ENCODE measurements around the gene C3orf62.

C3orf62 gene

GRCh38 chr3:49295489-49296058 is 18.5 kb upstream of the C3orf62 start:
- Histone ChIP-seq H2BK12ac (ENCODE audit: low read length in 2 of 2) (no peak overlapping the region), H2AK5ac (ENCODE audit: low read length, severe bottlenecking) (no peak overlapping the region), H3K27me3 (ENCODE audit: control insufficient read depth in 1 of 2, insufficient read depth in 1 of 2, low read length in 2 of 2) (no peaks in the 10 kb centered on the region), H2BK5ac (ENCODE audit: low read depth, low read length, poor library complexity, severe bottlenecking) (no peak overlapping the region), H3K36me3 (ENCODE audit: control insufficient read depth in 1 of 2, insufficient read depth in 2 of 2, low read depth in 1 of 2, low read length in 2 of 2) (peaks cover 85 to 87% of the 10 kb centered on the region in 2 experiments), H3K9me3 (ENCODE audit: control insufficient read depth, low read length) (no peaks in the 10 kb centered on the region), H3K14ac (ENCODE audit: low read length in 2 of 2) (no peak overlapping the region), H3K4me2 (ENCODE audit: low read length, poor library complexity, severe bottlenecking) (no peak overlapping the region), H3K4me3 (ENCODE audit: insufficient read depth in 1 of 2, low read depth in 1 of 2, low read length in 2 of 2) (no peak overlapping the region), H3K4ac (ENCODE audit: low read depth in 1 of 2, low read length in 2 of 2) (no peak overlapping the region), H2BK120ac (ENCODE audit: low read depth, low read length) (no peak overlapping the region), H2AFZ (ENCODE audit: low read depth, low read length) (no peak overlapping the region), H4K91ac (ENCODE audit: low read length) (no peak overlapping the region), H3K18ac (ENCODE audit: low read depth in 1 of 2, low read length in 2 of 2) (no peak overlapping the region), H4K8ac (ENCODE audit: low read length) (no peak overlapping the region), H3K9ac (ENCODE audit: low read length) (no peak overlapping the region), H3K27ac (ENCODE audit: low read length, poor library complexity, severe bottlenecking) (no peak overlapping the region), H2BK15ac (ENCODE audit: low read depth, poor library complexity, severe bottlenecking) (no peak overlapping the region), H3K79me1 (replicated peaks; ENCODE audit: low read length, poor library complexity, severe bottlenecking) (peaks cover 24% of the 10 kb centered on the region), H3K23ac (ENCODE audit: low read length in 2 of 2) (no peak overlapping the region), H3K4me1 (ENCODE audit: control insufficient read depth, insufficient read depth, low read depth, low read length) (peaks cover 8% of the 10 kb centered on the region)
- WGBS: 98% methylated on average over 2 of the region's 11 CpGs
- DNase-seq: peak; percentile 51

DNA sequence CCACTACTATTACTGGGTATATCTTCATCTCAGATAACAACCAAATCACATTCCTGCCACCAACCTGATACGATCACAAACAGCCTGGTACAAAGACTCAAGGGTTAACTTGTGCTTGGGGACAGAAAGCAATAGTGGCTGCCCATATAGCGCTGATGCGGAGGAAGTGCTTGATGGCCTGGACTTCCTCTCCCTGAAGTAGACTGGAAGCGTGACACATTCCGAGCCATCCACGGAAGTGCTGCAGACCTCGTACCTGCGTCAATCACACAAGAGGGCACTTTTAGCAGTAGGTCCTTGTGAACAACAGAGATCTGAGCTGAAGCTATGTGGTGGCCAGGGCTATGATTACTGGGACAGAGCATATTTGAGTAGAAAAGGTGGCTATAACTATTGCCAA is 17.3 kb upstream of the C3orf62 start:
- Histone ChIP-seq H4K8ac (ENCODE audit: low read length) (no peak overlapping the region), H3K9me3 (ENCODE audit: control insufficient read depth, low read length) (no peaks in the 10 kb centered on the region), H3K4me1 (ENCODE audit: control insufficient read depth, insufficient read depth, low read depth, low read length) (peaks cover 8% of the 10 kb centered on the region), H3K4me2 (ENCODE audit: low read length, poor library complexity, severe bottlenecking) (no peak overlapping the region), H2BK15ac (ENCODE audit: low read depth, poor library complexity, severe bottlenecking) (no peak overlapping the region), H3K4ac (ENCODE audit: low read depth in 1 of 2, low read length in 2 of 2) (no peak overlapping the region), H2AK5ac (ENCODE audit: low read length, severe bottlenecking) (no peak overlapping the region), H2AFZ (ENCODE audit: low read depth, low read length) (no peak overlapping the region), H3K4me3 (ENCODE audit: insufficient read depth in 1 of 2, low read depth in 1 of 2, low read length in 2 of 2) (no peak overlapping the region), H3K9ac (ENCODE audit: low read length) (no peak overlapping the region), H2BK12ac (ENCODE audit: low read length in 2 of 2) (no peak overlapping the region), H3K79me1 (replicated peaks; ENCODE audit: low read length, poor library complexity, severe bottlenecking) (peaks cover 22% of the 10 kb centered on the region), H2BK5ac (ENCODE audit: low read depth, low read length, poor library complexity, severe bottlenecking) (no peak overlapping the region), H3K36me3 (ENCODE audit: control insufficient read depth in 1 of 2, insufficient read depth in 2 of 2, low read depth in 1 of 2, low read length in 2 of 2) (peaks cover 86 to 88% of the 10 kb centered on the region in 2 experiments), H3K27me3 (ENCODE audit: control insufficient read depth in 1 of 2, insufficient read depth in 1 of 2, low read length in 2 of 2) (no peaks in the 10 kb centered on the region), H3K27ac (ENCODE audit: low read length, poor library complexity, severe bottlenecking) (no peak overlapping the region), H3K14ac (ENCODE audit: low read length in 2 of 2) (no peak overlapping the region), H3K23ac (ENCODE audit: low read length in 2 of 2) (no peak overlapping the region), H4K91ac (ENCODE audit: low read length) (no peak overlapping the region), H3K18ac (ENCODE audit: low read depth in 1 of 2, low read length in 2 of 2) (no peak overlapping the region), H2BK120ac (ENCODE audit: low read depth, low read length) (no peak overlapping the region)
- WGBS: 93% methylated on average over 8 of the region's 8 CpGs
- DNase-seq: no peak

DNA sequence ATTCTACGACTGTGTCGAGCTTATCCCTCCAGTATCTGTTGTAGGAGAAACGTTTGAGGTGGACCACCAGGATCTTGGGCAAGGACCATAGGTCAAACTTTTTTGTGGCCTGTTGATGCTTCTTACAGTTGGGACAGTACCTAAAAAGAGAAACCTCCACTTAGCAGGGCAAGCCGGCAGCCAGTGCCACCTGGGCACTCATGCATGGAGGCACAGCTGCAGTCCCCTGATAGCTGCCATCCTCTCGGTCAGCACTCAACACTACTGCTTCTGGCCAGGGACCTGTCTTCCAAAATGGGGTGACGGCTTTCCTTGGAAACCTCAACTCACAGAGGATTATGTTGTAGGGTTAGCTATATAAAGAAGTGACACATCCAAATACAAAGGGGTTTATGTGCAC is 7.0 kb upstream of the C3orf62 start:
- H3K9me3 ChIP-seq (ENCODE audit: control insufficient read depth, low read length): no peaks in the 10 kb centered on the region
- H3K18ac ChIP-seq (ENCODE audit: low read depth in 1 of 2, low read length in 2 of 2): no peak overlapping the region
- no peaks in the 10 kb centered on the region for H3K4me1 ChIP-seq (ENCODE audit: control insufficient read depth, insufficient read depth, low read depth, low read length)
- no peak overlapping the region for H2BK15ac ChIP-seq (ENCODE audit: low read depth, poor library complexity, severe bottlenecking)
- no peak overlapping the region for H3K9ac ChIP-seq (ENCODE audit: low read length)
- no peak overlapping the region for H3K4ac ChIP-seq (ENCODE audit: low read depth in 1 of 2, low read length in 2 of 2)
- no peak overlapping the region for H3K4me2 ChIP-seq (ENCODE audit: low read length, poor library complexity, severe bottlenecking)
- no peak overlapping the region for H3K4me3 ChIP-seq (ENCODE audit: insufficient read depth in 1 of 2, low read depth in 1 of 2, low read length in 2 of 2)
- H2BK12ac ChIP-seq (ENCODE audit: low read length in 2 of 2): no peak overlapping the region
- no peak overlapping the region for H4K8ac ChIP-seq (ENCODE audit: low read length)
- peaks cover 10% of the 10 kb centered on the region for H3K79me1 ChIP-seq (replicated peaks; ENCODE audit: low read length, poor library complexity, severe bottlenecking)
- H2BK120ac ChIP-seq (ENCODE audit: low read depth, low read length): no peak overlapping the region
- peaks cover 61 to 75% of the 10 kb centered on the region in 2 experiments for H3K36me3 ChIP-seq (ENCODE audit: control insufficient read depth in 1 of 2, insufficient read depth in 2 of 2, low read depth in 1 of 2, low read length in 2 of 2)
- no peak overlapping the region for H2AK5ac ChIP-seq (ENCODE audit: low read length, severe bottlenecking)
- H3K23ac ChIP-seq (ENCODE audit: low read length in 2 of 2): no peak overlapping the region
- H4K91ac ChIP-seq (ENCODE audit: low read length): no peak overlapping the region
- H3K14ac ChIP-seq (ENCODE audit: low read length in 2 of 2): no peak overlapping the region
- 96% methylated on average over 6 of the region's 6 CpGs for WGBS
- DNase-seq: no peak
- no peak overlapping the region for H2BK5ac ChIP-seq (ENCODE audit: low read depth, low read length, poor library complexity, severe bottlenecking)
- no peak overlapping the region for H3K27ac ChIP-seq (ENCODE audit: low read length, poor library complexity, severe bottlenecking)
- H3K27me3 ChIP-seq (ENCODE audit: control insufficient read depth in 1 of 2, insufficient read depth in 1 of 2, low read length in 2 of 2): no peaks in the 10 kb centered on the region
- H2AFZ ChIP-seq (ENCODE audit: low read depth, low read length): no peak overlapping the region

GRCh38 chr3:49279376-49279775 is 2.3 kb upstream of the C3orf62 start:
- Histone ChIP-seq H2BK12ac (ENCODE audit: low read length in 2 of 2) (no peak overlapping the region), H3K9me3 (ENCODE audit: control insufficient read depth, low read length) (no peaks in the 10 kb centered on the region), H4K91ac (ENCODE audit: low read length) (no peak overlapping the region), H3K4me1 (ENCODE audit: control insufficient read depth, insufficient read depth, low read depth, low read length) (peaks cover 4% of the 10 kb centered on the region), H3K27ac (ENCODE audit: low read length, poor library complexity, severe bottlenecking) (no peak overlapping the region), H2BK5ac (ENCODE audit: low read depth, low read length, poor library complexity, severe bottlenecking) (no peak overlapping the region), H3K4me2 (ENCODE audit: low read length, poor library complexity, severe bottlenecking) (no peak overlapping the region), H2AFZ (ENCODE audit: low read depth, low read length) (no peak overlapping the region), H3K79me1 (replicated peaks; ENCODE audit: low read length, poor library complexity, severe bottlenecking) (peaks cover 3% of the 10 kb centered on the region), H2BK120ac (ENCODE audit: low read depth, low read length) (no peak overlapping the region), H3K4me3 (ENCODE audit: insufficient read depth in 1 of 2, low read depth in 1 of 2, low read length in 2 of 2) (no peak overlapping the region), H3K18ac (ENCODE audit: low read depth in 1 of 2, low read length in 2 of 2) (no peak overlapping the region), H3K4ac (ENCODE audit: low read depth in 1 of 2, low read length in 2 of 2) (no peak overlapping the region), H3K36me3 (ENCODE audit: control insufficient read depth in 1 of 2, insufficient read depth in 2 of 2, low read depth in 1 of 2, low read length in 2 of 2) (peaks cover 44 to 48% of the 10 kb centered on the region in 2 experiments), H3K23ac (ENCODE audit: low read length in 2 of 2) (no peak overlapping the region), H2AK5ac (ENCODE audit: low read length, severe bottlenecking) (no peak overlapping the region), H3K9ac (ENCODE audit: low read length) (peak overlapping the region; percentile 35), H3K14ac (ENCODE audit: low read length in 2 of 2) (no peak overlapping the region), H4K8ac (ENCODE audit: low read length) (no peak overlapping the region), H3K27me3 (ENCODE audit: control insufficient read depth in 1 of 2, insufficient read depth in 1 of 2, low read length in 2 of 2) (no peaks in the 10 kb centered on the region), H2BK15ac (ENCODE audit: low read depth, poor library complexity, severe bottlenecking) (no peak overlapping the region)
- DNase-seq: peak; percentile 23

Data from mesenchymal stem cell (in vitro differentiated cells and primary cell).